GM12864 (cell line): ENCODE measurements around the gene CRYAB.

Experiments used
- DNase-seq: peaks from one replicate; pipeline ENCODE4 v3.0.0-alpha.2; 2011; ENCODE audit warnings: low read depth
- H3K4me3 ChIP-seq: 2 replicates; pipeline ENCODE4 v1.5.1; 2011; ENCODE audit warnings: mild to moderate bottlenecking, low read depth, low read length, control low read depth
- CTCF ChIP-seq: IDR thresholded peaks from 2 replicates; pipeline ENCODE4 v1.5.1; 2011; ENCODE audit warnings: low read depth, mild to moderate bottlenecking, moderate library complexity, low read length, control low read depth, inconsistent platforms; ENCODE audit errors: missing control alignments

The CRYAB gene

GRCh38 chr11:111870886-111871692 lies 40.5 kb downstream of the CRYAB start, which contains the start of gene ALG9:
Gene ALG9 (minus strand): TSS chr11:111871581. CDS start chr11:111871482, 99 bp downstream.
- peak within 1 kb of the TSS; percentile 97 for H3K4me3 ChIP-seq
- peak; percentile 81 for DNase-seq
- peak; percentile 25 for TF ChIP-seq CTCF

- peak overlapping the region; percentile 97 for H3K4me3 ChIP-seq
- no peak for TF ChIP-seq CTCF
- no peak for DNase-seq
These were observed 41.1 kb downstream of the CRYAB start for GRCh38 chr11:111870522-111870885.

- TF ChIP-seq CTCF: no peak
- no peak for DNase-seq
- H3K4me3 ChIP-seq: peak overlapping the region; percentile 97; the same call in 1 of the 2 replicates
These were observed 41.5 kb downstream of the CRYAB start for GRCh38 chr11:111870113-111870512.

GRCh38 chr11:111860257-111860656 lies 51.3 kb downstream of the CRYAB start:
- DNase-seq: no peak
- no peak for TF ChIP-seq CTCF
- no peak overlapping the region for H3K4me3 ChIP-seq
